WTC11 (cell line): ENCODE data around the gene SERPINE1. TPM values are rescaled to one million over a fixed set of nuclear protein-coding genes. Genes with fewer than 3 reads are reported as not detected.

ENCODE experiments used
- ATAC-seq: fragments of 200-7000 bp; cut with Tn5 transposase; 2 replicates; pipeline ENCODE4 v1.10.0; 2021; ENCODE audit warnings: mild to moderate bottlenecking, moderate library complexity
- CTCF ChIA-PET: fragments of 300-600 bp; sonication (Branson Sonifier 250); formaldehyde crosslinking; loops from one replicate; lab custom pipeline; 2021; ENCODE audit warnings: antibody characterized with exemption; lab: Charles Lee
- POLR2A ChIA-PET: fragments of 350-600 bp; sonication (Branson Sonifier 250); formaldehyde crosslinking; loops from one replicate; lab custom pipeline; 2021; ENCODE audit warnings: antibody characterized with exemption; lab: Charles Lee
- DNase-seq: peaks from one replicate; pipeline ENCODE4 v3.0.0; 2021; ENCODE audit warnings: low spot score
- H3K27ac Mint-ChIP-seq: 2 replicates; pipeline ENCODE4 v1.8.0; 2021; ENCODE audit warnings: mixed read lengths
- H3K27me3 Mint-ChIP-seq: 2 replicates; pipeline ENCODE4 v1.8.0; 2021; ENCODE audit warnings: low read depth, mild to moderate bottlenecking, moderate library complexity, mixed read lengths
- H3K36me3 Mint-ChIP-seq: 2 replicates; pipeline ENCODE4 v1.8.0; 2021; ENCODE audit warnings: mixed read lengths
- H3K4me1 Mint-ChIP-seq: 2 replicates; pipeline ENCODE4 v1.8.0; 2022; ENCODE audit warnings: mixed read lengths
- H3K4me3 Mint-ChIP-seq: 2 replicates; pipeline ENCODE4 v1.8.0; 2021; ENCODE audit warnings: mild to moderate bottlenecking, moderate library complexity, mixed read lengths
- H3K9me3 Mint-ChIP-seq: 2 replicates; pipeline ENCODE4 v1.8.0; 2021; ENCODE audit warnings: mixed read lengths
- AR ChIP-seq: fragments of 250-450 bp; sonication (Bioruptor Pico); IDR thresholded peaks from 2 replicates; pipeline ENCODE4 v1.9.0; 2021; ENCODE audit warnings: mild to moderate bottlenecking
- ATF3 ChIP-seq: sonication (generic); formaldehyde crosslinking; conservative IDR thresholded peaks from 2 replicates; pipeline ENCODE4 v1.8.1; 2022; ENCODE audit warnings: mild to moderate bottlenecking, missing genetic modification reagents
- CBFB ChIP-seq: sonication (generic); formaldehyde crosslinking; IDR thresholded peaks from 2 replicates; pipeline ENCODE4 v1.8.1; 2022; ENCODE audit warnings: mild to moderate bottlenecking, low read depth, missing genetic modification reagents
- CTCF ChIP-seq: fragments of 200-600 bp; IDR thresholded peaks from 2 replicates; pipeline ENCODE4 v1.8.0; 2022; ENCODE audit warnings: antibody characterized with exemption
- E2F1 ChIP-seq: sonication (generic); formaldehyde crosslinking; IDR thresholded peaks from 2 replicates; pipeline ENCODE4 v1.8.0; 2022; ENCODE audit warnings: mild to moderate bottlenecking, missing genetic modification reagents
- ETV6 ChIP-seq: sonication (generic); formaldehyde crosslinking; IDR thresholded peaks from 2 replicates; pipeline ENCODE4 v1.8.1; 2022; ENCODE audit warnings: mild to moderate bottlenecking, missing genetic modification reagents
- FOXP1 ChIP-seq: sonication (generic); formaldehyde crosslinking; IDR thresholded peaks from 2 replicates; pipeline ENCODE4 v1.8.0; 2022; ENCODE audit warnings: missing genetic modification reagents, mild to moderate bottlenecking, moderate library complexity, borderline replicate concordance
- GTF2I ChIP-seq: fragments of 250-450 bp; sonication (Bioruptor Pico); conservative IDR thresholded peaks from 2 replicates; pipeline ENCODE4 v1.4.0; 2021; ENCODE audit warnings: mild to moderate bottlenecking
- IRF2 ChIP-seq: sonication (generic); formaldehyde crosslinking; IDR thresholded peaks from 2 replicates; pipeline ENCODE4 v1.8.0; 2022; ENCODE audit warnings: low read depth, missing genetic modification reagents, borderline replicate concordance
- JAZF1 ChIP-seq: fragments of 250-450 bp; sonication (Bioruptor Pico); IDR thresholded peaks from 2 replicates; pipeline ENCODE4 v1.9.0; 2021; ENCODE audit warnings: moderate library complexity, mild to moderate bottlenecking, inconsistent platforms
- JUN ChIP-seq: sonication (generic); formaldehyde crosslinking; IDR thresholded peaks from 2 replicates; pipeline ENCODE4 v1.8.0; 2023; ENCODE audit warnings: mild to moderate bottlenecking, missing genetic modification reagents
- NFYB ChIP-seq: sonication (generic); formaldehyde crosslinking; conservative IDR thresholded peaks from 2 replicates; pipeline ENCODE4 v1.8.0; 2022; ENCODE audit warnings: low read depth, missing genetic modification reagents
- NR3C1 ChIP-seq: sonication (generic); formaldehyde crosslinking; conservative IDR thresholded peaks from 2 replicates; pipeline ENCODE4 v1.8.1; 2023; ENCODE audit warnings: low read depth, mild to moderate bottlenecking, missing genetic modification reagents
- PRDM15 ChIP-seq: sonication (generic); formaldehyde crosslinking; IDR thresholded peaks from 2 replicates; pipeline ENCODE4 v1.8.0; 2022; ENCODE audit warnings: missing genetic modification reagents
- SMAD3 ChIP-seq: sonication (generic); formaldehyde crosslinking; IDR thresholded peaks from 2 replicates; pipeline ENCODE4 v1.8.0; 2022; ENCODE audit warnings: missing genetic modification reagents, mild to moderate bottlenecking, borderline replicate concordance
- SMAD4 ChIP-seq: sonication (generic); formaldehyde crosslinking; IDR thresholded peaks from 2 replicates; pipeline ENCODE4 v1.8.0; 2022; ENCODE audit warnings: mild to moderate bottlenecking, missing genetic modification reagents
- SOX15 ChIP-seq: fragments of 250-450 bp; sonication (Bioruptor Pico); IDR thresholded peaks from 2 replicates; pipeline ENCODE4 v1.9.0; 2021; ENCODE audit warnings: mild to moderate bottlenecking
- TCF7 ChIP-seq: sonication (generic); formaldehyde crosslinking; IDR thresholded peaks from 2 replicates; pipeline ENCODE4 v1.8.0; 2022; ENCODE audit warnings: mild to moderate bottlenecking, low read depth, missing genetic modification reagents, moderate library complexity
- ZNF219 ChIP-seq: sonication (generic); formaldehyde crosslinking; IDR thresholded peaks from 2 replicates; pipeline ENCODE4 v1.8.0; 2023; ENCODE audit warnings: missing genetic modification reagents, mild to moderate bottlenecking, borderline replicate concordance
- ZNF317 ChIP-seq: sonication (generic); formaldehyde crosslinking; IDR thresholded peaks from 2 replicates; pipeline ENCODE4 v1.8.1; 2023; ENCODE audit warnings: low read depth, mild to moderate bottlenecking, moderate library complexity, missing genetic modification reagents, borderline replicate concordance
- ZNF425 ChIP-seq: fragments of 250-450 bp; sonication (Bioruptor Pico); conservative IDR thresholded peaks from 2 replicates; pipeline ENCODE4 v1.9.0; 2021; ENCODE audit warnings: mild to moderate bottlenecking
- total RNA-seq: library from RNA; stranded (reverse); gene quantifications from 3 replicates; pipeline ENCODE4 v1.2.3, GENCODE V29; 2021

Gene SERPINE1
- total RNA-seq, 1 experiment from 2014 or later, result 2.6 TPM

- peaks cover 37% of the 10 kb centered on the region for H3K4me1 Mint-ChIP-seq
Measured at GRCh38 chr7:101174322-101174854, 47.5 kb downstream of the SERPINE1 start.

GRCh38 chr7:101175664-101176063, 48.8 kb downstream of the SERPINE1 start:
- DNase-seq (no peak), ATAC-seq (no peak)
- Mint-ChIP-seq H3K27me3 (peaks cover 100% of the 10 kb centered on the region), H3K4me1 (peaks cover 32% of the 10 kb centered on the region), H3K4me3 (no peak overlapping the region), H3K36me3 (no peaks in the 10 kb centered on the region), H3K9me3 (no peaks in the 10 kb centered on the region), H3K27ac (no peak overlapping the region)
- ChIA-PET CTCF (interaction anchor here (2.7 to 6.9 kb wide), 4 partner anchors 16 to 41 kb away, joined by 20 to 86 read pairs (median 51); partner anchors contain the start of genes PLOD3 and ZNHIT1), POLR2A (interaction anchor here (0.8 kb wide), 1 partner anchor 22 kb away, joined by 3 read pairs; the partner anchor contains the start of gene AP1S1)
- TF ChIP-seq E2F1 (no peak), NR3C1 (CRISPR knock-in tag) (no peak), SOX15 (no peak), CTCF (no peak), JUN (no peak), GTF2I (CRISPR knock-in tag) (no peak), FOXP1 (CRISPR knock-in tag) (no peak), JAZF1 (CRISPR knock-in tag) (no peak), NFYB (CRISPR knock-in tag) (no peak), SMAD3 (CRISPR knock-in tag) (no peak), TCF7 (CRISPR knock-in tag) (no peak), ATF3 (CRISPR knock-in tag) (no peak), IRF2 (CRISPR knock-in tag) (no peak), SMAD4 (no peak), ETV6 (no peak)

More at GRCh38 chr7:101174322-101174854, 47.5 kb downstream of the SERPINE1 start:
- no peak overlapping the region for H3K27ac Mint-ChIP-seq
- ChIA-PET CTCF (interaction anchor here (0.6 to 6.9 kb wide), 22 partner anchors 9 to 338 kb away, joined by 3 to 86 read pairs (median 8); partner anchors contain the start of genes PLOD3, TRIM56, VGF and ZNHIT1), POLR2A (interaction anchor here (0.6 to 2.2 kb wide), 7 partner anchors 8 to 490 kb away, joined by 3 to 14 read pairs (median 4); partner anchors contain the start of genes MOGAT3, PLOD3, VGF and ZNHIT1)
- ATAC-seq, result no peak; the same call in 1 of the 2 replicates
- H3K9me3 Mint-ChIP-seq, result no peaks in the 10 kb centered on the region
- H3K4me3 Mint-ChIP-seq, result peak overlapping the region; percentile 74
- TF ChIP-seq AR, result no peak
- TF ChIP-seq CBFB, result 0 out of 2 replicates have a peak, but pooled peaks have one; percentile 65
- peaks cover 100% of the 10 kb centered on the region for H3K27me3 Mint-ChIP-seq
- H3K36me3 Mint-ChIP-seq, result no peaks in the 10 kb centered on the region
- peak; percentile 41 for DNase-seq

- Mint-ChIP-seq H3K36me3 (no peaks in the 10 kb centered on the region), H3K27me3 (peaks cover 99% of the 10 kb centered on the region), H3K4me1 (peaks cover 25% of the 10 kb centered on the region), H3K27ac (no peak overlapping the region), H3K9me3 (no peaks in the 10 kb centered on the region), H3K4me3 (no peak overlapping the region)
- ChIA-PET POLR2A (no interaction called here), CTCF (interaction anchor here (1.6 to 6.9 kb wide), 5 partner anchors 12 to 105 kb away, joined by 3 to 78 read pairs (median 6); partner anchors contain the start of gene VGF)
- DNase-seq (no peak), ATAC-seq (no peak)
- TF ChIP-seq PRDM15 (CRISPR knock-in tag) (no peak), ZNF425 (CRISPR knock-in tag) (no peak), ZNF219 (CRISPR knock-in tag) (no peak), ZNF317 (CRISPR knock-in tag) (no peak)
Measured at GRCh38 chr7:101177644-101178043, 50.7 kb downstream of the SERPINE1 start.
